Urothelium cell line (cell line): ENCODE measurements around the gene PPBP.
"Not testable (repeated sequence)": the region's sequence is repeated elsewhere in the genome, so short reads cannot be mapped to it uniquely, and the experiment has no call there.

Source experiments
- DNase-seq: peaks from one replicate; pipeline ENCODE4 v3.0.0; 2011; ENCODE audit warnings: low spot score, mixed read lengths
- FAIRE-seq: peaks from 2 replicates; lab custom pipeline; 2011; peaks lifted over from hg19 to GRCh38; lab: Jason Lieb, UNC

Gene PPBP

GRCh38 chr4:73998040-73999011, 10.3 kb upstream of the PPBP start, which contains the start of gene CXCL5:
Gene CXCL5 (minus strand): TSS chr4:73998677. CDS start chr4:73998581, 96 bp downstream.
- DNase-seq: no peak
- FAIRE-seq: no peak

GRCh38 chr4:73992050-73992449, 4.1 kb upstream of the PPBP start:
- DNase-seq (no peak), FAIRE-seq (no peak)

GRCh38 chr4:73991742-73992000, 3.7 kb upstream of the PPBP start:
- DNase-seq: no peak
- FAIRE-seq: no peak

- no peak for DNase-seq
- FAIRE-seq: no peak
Measured at GRCh38 chr4:73990988-73991741, 3.2 kb upstream of the PPBP start.

DNA sequence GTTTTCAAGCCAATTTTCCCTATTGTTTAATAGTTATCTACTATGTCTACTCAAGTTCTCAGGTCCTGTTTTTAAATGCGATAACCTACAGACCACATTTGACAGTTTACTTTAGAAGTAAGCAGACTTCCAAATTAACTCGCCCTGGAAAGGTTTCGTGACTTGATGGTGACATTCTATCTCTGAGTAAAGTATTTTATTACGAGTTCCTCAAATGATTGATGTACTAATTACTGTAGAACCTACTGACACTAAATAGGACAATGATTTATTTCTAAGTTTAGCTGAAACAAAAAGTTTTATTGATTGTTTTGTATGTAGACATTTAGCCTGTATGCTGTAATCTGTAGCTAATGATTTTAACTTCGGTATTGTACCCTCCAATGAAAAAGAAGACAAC, 1.9 kb upstream of the PPBP start:
- no peak for DNase-seq
- FAIRE-seq: no peak

DNA sequence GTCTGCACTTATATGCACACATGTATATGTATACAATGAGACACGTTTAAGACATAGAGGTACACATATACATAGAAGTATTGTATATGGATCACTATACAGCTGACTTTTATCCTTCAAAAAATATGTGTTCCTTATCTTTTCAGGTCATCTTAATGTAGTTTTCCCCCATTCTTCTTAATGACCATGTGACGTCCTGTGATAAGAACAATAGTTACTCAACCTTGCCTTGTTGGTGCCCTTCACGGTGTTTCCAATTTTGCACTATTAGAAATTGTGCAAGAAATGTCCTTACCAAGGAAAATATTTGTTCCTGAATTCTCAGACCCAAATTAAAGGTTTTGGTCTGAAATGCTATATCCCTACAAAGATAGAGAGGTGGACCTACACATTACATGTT, 1.0 kb upstream of the PPBP start:
- no peak for DNase-seq
- no peak for FAIRE-seq

- no peak for FAIRE-seq
Measured at GRCh38 chr4:73985528-73985852, 2.5 kb downstream of the PPBP start.

GRCh38 chr4:73984736-73985527, 3.1 kb downstream of the PPBP start:
- FAIRE-seq (no peak), DNase-seq (no peak)

More at GRCh38 chr4:73985528-73985852, 2.5 kb downstream of the PPBP start:
- no peak for DNase-seq

GRCh38 chr4:73981175-73981574, 6.8 kb downstream of the PPBP start:
- peak; percentile 86 for FAIRE-seq
- not testable (repeated sequence) for DNase-seq

- DNase-seq (no peak), FAIRE-seq (no peak)
Measured at GRCh38 chr4:73979407-73979957, 8.5 kb downstream of the PPBP start.

GRCh38 chr4:73978886-73979285, 9.1 kb downstream of the PPBP start:
- FAIRE-seq: no peak
- no peak for DNase-seq

DNA sequence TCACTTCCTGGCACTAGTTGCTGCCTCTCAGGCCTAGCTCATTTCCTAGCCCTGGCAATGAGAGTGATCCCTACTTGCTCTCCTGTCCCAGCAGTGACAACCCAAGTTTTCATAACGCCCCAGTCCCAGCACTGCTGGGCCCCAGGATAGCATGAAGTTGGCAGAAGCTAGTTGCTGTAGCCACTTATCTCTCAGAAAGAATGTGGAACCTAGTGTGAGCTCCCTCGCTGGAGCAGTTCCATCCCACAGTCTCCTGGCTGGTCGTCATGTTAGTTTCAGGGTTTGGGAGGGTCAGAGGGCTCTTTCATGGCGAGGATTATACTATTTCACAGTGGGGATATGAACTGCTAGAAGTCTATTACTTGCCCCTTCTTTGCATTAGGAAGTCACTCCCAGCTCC, 11.3 kb downstream of the PPBP start:
- no peak for DNase-seq
- no peak for FAIRE-seq

DNA sequence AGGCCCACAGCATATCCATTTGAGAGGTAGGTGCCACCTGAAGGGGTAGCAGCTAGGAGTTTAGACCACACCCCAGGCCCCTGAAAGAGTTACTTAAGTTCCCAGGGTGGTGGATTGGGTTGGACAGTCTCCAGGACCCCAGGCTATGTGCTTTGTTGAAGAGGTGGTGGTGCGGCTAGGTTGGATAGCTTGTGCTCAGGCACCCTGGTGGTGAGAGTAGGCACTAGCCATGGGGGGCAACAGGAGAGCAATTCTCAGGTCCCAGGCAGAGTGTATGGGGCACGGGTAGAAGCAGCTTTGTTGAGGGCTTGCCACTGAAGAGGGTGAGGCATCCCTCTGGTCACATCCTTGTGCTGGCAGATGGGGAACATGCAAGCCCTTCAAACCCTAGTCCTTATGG, 11.8 kb downstream of the PPBP start:
- DNase-seq (no peak), FAIRE-seq (no peak)

GRCh38 chr4:73974352-73974751, 13.6 kb downstream of the PPBP start:
- no peak for FAIRE-seq
- DNase-seq: no peak

GRCh38 chr4:73970945-73971344, 17.0 kb downstream of the PPBP start:
- DNase-seq: no peak
- FAIRE-seq: no peak

GRCh38 chr4:73970011-73970410, 18.0 kb downstream of the PPBP start:
- FAIRE-seq: no peak
- DNase-seq: no peak

GRCh38 chr4:73967866-73968265, 20.1 kb downstream of the PPBP start:
- no peak for DNase-seq
- no peak for FAIRE-seq

DNA sequence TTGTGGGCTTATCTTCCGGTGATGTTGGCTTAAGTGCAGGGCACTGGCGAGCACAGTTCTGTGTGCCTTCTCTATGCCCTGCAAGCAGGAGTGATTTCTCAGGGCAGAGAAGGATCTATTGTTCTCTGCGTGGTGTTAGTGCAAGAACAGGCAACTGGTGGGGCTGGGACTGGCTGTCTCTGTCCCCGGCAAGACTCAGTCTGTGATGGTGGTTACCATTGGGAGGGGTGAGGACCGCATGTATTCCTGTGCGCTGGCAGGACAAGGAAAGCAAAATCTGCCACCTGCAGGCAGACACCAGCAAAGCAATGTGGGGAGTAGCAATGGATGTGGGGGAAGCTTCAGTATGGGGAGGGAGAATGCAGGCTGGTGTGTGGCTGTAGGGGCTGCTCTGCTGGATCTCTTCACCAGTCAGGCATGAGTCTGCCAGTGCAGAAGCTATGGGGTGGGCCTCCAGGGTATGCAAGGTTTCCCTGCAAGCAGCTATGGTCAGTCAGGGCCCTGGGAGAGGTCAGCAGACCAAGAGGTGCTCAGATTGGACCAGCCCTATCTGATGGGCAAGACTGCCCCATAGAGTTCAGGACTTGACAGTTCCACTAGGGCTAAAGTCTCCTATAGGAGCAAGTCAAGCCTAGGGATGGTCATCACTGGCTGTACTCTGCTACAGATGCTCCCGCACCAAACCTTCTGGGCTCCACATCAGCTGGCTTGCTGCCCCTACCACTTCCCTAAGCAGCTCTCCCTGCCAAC, 23.0 kb downstream of the PPBP start:
- DNase-seq: no peak
- FAIRE-seq: no peak

- no peak for DNase-seq
- no peak for FAIRE-seq
Measured at GRCh38 chr4:73962724-73963123, 25.3 kb downstream of the PPBP start.

DNA sequence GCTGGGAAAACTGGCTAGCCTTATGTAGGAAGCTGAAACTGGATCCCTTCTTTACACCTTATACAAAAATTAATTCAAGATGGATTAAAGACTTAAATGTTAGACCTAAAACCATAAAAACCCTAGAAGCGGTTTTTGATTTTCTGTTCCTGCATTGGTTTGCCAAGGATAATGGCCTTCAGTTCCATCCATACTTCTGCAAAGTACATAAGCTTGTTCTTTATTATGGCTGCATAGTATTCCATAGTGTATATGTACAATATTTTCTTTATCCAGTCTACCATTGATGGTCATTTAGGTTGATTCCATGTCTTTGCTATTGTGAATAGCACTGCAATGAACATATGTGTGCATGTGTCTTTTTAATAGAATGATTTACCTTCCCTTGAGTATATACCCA, 28.9 kb downstream of the PPBP start:
- not testable (repeated sequence) for DNase-seq, FAIRE-seq
